ENCODE data around the gene KDM4C. TPM values are rescaled to one million over a fixed set of nuclear protein-coding genes. Genes with fewer than 3 reads are reported as not detected.

Gene KDM4C
- total RNA-seq, 1 donor from 2014 or later, result 11.1 TPM

DNA sequence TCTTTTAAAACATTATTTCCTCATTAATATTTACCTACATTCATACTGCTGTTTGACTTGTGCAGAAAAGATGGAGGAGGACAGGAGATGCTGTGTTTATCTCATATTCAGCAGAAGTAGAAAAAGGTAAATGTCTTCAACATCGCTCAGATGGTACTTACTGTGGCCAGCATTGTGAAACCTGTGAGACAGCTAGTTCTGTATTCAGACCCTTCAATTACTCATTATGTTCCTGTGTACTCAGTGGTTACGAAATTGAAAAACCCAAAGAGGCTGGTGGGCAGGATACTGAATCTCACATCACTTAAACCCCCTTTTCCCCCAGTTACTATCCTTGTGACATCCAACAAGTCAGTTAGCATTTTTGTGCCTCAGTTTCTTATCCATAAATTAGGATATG is 216.0 kb downstream of the KDM4C start:
- no peak overlapping the region for H3K4me3 ChIP-seq
- no peaks in the 10 kb centered on the region for H4K20me1 ChIP-seq (ENCODE audit: low read depth)
- no peaks in the 10 kb centered on the region for H3F3A ChIP-seq (ENCODE audit: low read depth)
- Mint-ChIP-seq H3K27ac (no peak overlapping the region), H3K27me3 (ENCODE audit: insufficient read depth, low read depth) (no peaks in the 10 kb centered on the region), H3K4me1 (peaks cover 12% of the 10 kb centered on the region), H3K36me3 (no peaks in the 10 kb centered on the region), H3K4me3 (no peak overlapping the region), H3K9me3 (no peaks in the 10 kb centered on the region)
- H3K36me3 ChIP-seq, result no peaks in the 10 kb centered on the region
- no peak overlapping the region for H3K4me2 ChIP-seq
- H2AFZ ChIP-seq (replicated peaks), result no peak overlapping the region
- H3K27ac ChIP-seq, result no peak overlapping the region
- TF ChIP-seq, protein P1, sequence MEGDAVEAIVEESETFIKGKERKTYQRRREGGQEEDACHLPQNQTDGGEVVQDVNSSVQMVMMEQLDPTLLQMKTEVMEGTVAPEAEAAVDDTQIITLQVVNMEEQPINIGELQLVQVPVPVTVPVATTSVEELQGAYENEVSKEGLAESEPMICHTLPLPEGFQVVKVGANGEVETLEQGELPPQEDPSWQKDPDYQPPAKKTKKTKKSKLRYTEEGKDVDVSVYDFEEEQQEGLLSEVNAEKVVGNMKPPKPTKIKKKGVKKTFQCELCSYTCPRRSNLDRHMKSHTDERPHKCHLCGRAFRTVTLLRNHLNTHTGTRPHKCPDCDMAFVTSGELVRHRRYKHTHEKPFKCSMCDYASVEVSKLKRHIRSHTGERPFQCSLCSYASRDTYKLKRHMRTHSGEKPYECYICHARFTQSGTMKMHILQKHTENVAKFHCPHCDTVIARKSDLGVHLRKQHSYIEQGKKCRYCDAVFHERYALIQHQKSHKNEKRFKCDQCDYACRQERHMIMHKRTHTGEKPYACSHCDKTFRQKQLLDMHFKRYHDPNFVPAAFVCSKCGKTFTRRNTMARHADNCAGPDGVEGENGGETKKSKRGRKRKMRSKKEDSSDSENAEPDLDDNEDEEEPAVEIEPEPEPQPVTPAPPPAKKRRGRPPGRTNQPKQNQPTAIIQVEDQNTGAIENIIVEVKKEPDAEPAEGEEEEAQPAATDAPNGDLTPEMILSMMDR (IDR thresholded peaks at IDR 0.05), result no peak
- TF ChIP-seq EZH2phosphoT487 (IDR thresholded peaks at IDR 0.05) (no peak), EZH2 (IDR thresholded peaks at IDR 0.05) (no peak)
- no peaks in the 10 kb centered on the region for H3K4me1 ChIP-seq
- no peaks in the 10 kb centered on the region for H3K9me3 ChIP-seq (ENCODE audit: low read depth)
- H3K9ac ChIP-seq, result no peak overlapping the region
- no peaks in the 10 kb centered on the region for H3K27me3 ChIP-seq
- H3K79me2 ChIP-seq (ENCODE audit: low read depth), result no peaks in the 10 kb centered on the region
- no peak for DNase-seq (ENCODE audit: low spot score)

DNA sequence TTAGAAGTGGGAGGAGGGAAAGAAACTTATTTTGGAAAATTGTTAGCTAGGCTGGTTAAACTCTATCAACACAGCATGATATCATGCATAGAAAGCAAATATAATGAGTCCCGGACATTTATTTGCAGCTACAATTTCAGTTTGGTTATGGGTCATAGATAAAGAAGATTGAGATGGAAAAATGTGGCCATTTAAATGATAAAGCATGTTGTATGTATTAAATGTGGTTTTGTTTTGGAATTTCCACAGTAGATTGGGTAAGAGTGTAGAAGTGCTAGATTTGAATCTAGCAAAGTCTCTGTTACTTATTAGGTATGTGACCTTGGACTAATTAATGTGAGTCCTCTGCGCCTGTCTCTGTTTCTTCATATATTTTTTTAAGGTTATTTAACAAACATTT is 217.4 kb downstream of the KDM4C start:
- no peak overlapping the region for H3K4me2 ChIP-seq
- H3K4me3 Mint-ChIP-seq, result no peak overlapping the region
- H3K27me3 Mint-ChIP-seq (ENCODE audit: insufficient read depth, low read depth), result no peaks in the 10 kb centered on the region
- H3K36me3 Mint-ChIP-seq, result no peaks in the 10 kb centered on the region
- H3K9me3 Mint-ChIP-seq, result no peaks in the 10 kb centered on the region
- no peak overlapping the region for H3K9ac ChIP-seq
- no peaks in the 10 kb centered on the region for H3K9me3 ChIP-seq (ENCODE audit: low read depth)
- no peak overlapping the region for H3K27ac Mint-ChIP-seq
- H3K27me3 ChIP-seq, result no peaks in the 10 kb centered on the region
- no peak overlapping the region for H2AFZ ChIP-seq (replicated peaks)
- no peaks in the 10 kb centered on the region for H3F3A ChIP-seq (ENCODE audit: low read depth)
- peaks cover 12% of the 10 kb centered on the region for H3K4me1 Mint-ChIP-seq
- no peak for DNase-seq (ENCODE audit: low spot score)
- H3K79me2 ChIP-seq (ENCODE audit: low read depth), result no peaks in the 10 kb centered on the region
- no peak overlapping the region for H3K4me3 ChIP-seq
- no peaks in the 10 kb centered on the region for H3K4me1 ChIP-seq
- TF ChIP-seq EZH2 (IDR thresholded peaks at IDR 0.05), result no peak
- TF ChIP-seq, protein P1 (IDR thresholded peaks at IDR 0.05), result no peak
- TF ChIP-seq EZH2phosphoT487 (IDR thresholded peaks at IDR 0.05), result no peak
- H3K36me3 ChIP-seq, result no peaks in the 10 kb centered on the region
- no peak overlapping the region for H3K27ac ChIP-seq
- no peaks in the 10 kb centered on the region for H4K20me1 ChIP-seq (ENCODE audit: low read depth)

DNA sequence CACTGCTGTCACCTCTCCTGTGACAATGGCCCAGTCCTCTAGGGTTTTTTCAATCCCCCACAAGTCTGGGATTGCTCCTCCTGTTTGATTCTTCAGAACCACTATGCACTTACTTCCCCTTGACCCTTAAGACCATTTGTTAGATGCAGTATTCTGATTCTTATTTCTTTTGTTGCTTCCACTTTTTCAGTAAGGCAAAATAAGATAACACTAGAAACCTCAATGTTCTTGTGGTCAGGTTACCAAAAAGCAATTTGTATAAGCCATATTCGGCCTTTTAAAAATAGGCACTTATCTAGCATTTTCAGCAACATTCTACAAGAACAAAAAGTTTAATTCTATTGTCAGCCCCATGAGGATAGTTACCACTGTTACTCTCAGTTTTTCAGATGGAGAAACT is 220.0 kb downstream of the KDM4C start:
- no peak for DNase-seq (ENCODE audit: low spot score)
- H4K20me1 ChIP-seq (ENCODE audit: low read depth), result no peaks in the 10 kb centered on the region
- TF ChIP-seq EZH2phosphoT487 (IDR thresholded peaks at IDR 0.05), result no peak
- H3K9ac ChIP-seq, result no peak overlapping the region
- no peaks in the 10 kb centered on the region for H3K79me2 ChIP-seq (ENCODE audit: low read depth)
- no peaks in the 10 kb centered on the region for H3K27me3 Mint-ChIP-seq (ENCODE audit: insufficient read depth, low read depth)
- H3K4me3 ChIP-seq, result no peak overlapping the region
- no peak overlapping the region for H3K4me3 Mint-ChIP-seq
- H3K9me3 Mint-ChIP-seq, result no peaks in the 10 kb centered on the region
- no peaks in the 10 kb centered on the region for H3K9me3 ChIP-seq (ENCODE audit: low read depth)
- no peak overlapping the region for H2AFZ ChIP-seq (replicated peaks)
- H3F3A ChIP-seq (ENCODE audit: low read depth), result no peaks in the 10 kb centered on the region
- no peaks in the 10 kb centered on the region for H3K4me1 ChIP-seq
- no peaks in the 10 kb centered on the region for H3K36me3 ChIP-seq
- H3K36me3 Mint-ChIP-seq, result no peaks in the 10 kb centered on the region
- no peak overlapping the region for H3K27ac Mint-ChIP-seq
- no peak overlapping the region for H3K27ac ChIP-seq
- H3K4me1 Mint-ChIP-seq, result peaks cover 12% of the 10 kb centered on the region
- H3K27me3 ChIP-seq, result no peaks in the 10 kb centered on the region
- H3K4me2 ChIP-seq, result no peak overlapping the region

DNA sequence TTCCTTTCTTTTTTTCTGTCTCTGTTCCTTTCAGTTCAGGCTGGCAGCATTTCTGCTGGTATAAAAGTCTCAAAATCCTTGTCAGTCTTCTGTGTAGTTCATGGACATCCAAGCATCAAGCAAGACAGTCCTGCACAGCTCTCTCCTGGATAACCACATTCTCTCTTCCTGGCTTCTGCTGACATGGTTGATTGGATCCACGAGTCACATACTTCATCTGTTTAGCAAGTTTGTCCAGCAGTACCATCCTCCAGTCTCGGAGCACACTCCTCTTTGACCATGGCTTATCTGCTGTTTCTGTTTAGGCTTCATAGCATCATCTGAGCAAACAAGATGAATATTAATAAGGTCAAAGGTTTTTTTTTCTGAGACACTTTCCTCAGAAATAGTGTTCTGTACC is 220.8 kb downstream of the KDM4C start:
- no peak overlapping the region for H3K4me3 Mint-ChIP-seq

More for the DNA sequence above, 220.8 kb downstream of the KDM4C start:
- TF ChIP-seq, protein P1 (IDR thresholded peaks at IDR 0.05), result no peak
- TF ChIP-seq EZH2 (IDR thresholded peaks at IDR 0.05), result no peak
- no peak for TF ChIP-seq EZH2phosphoT487 (IDR thresholded peaks at IDR 0.05)
- Histone ChIP-seq H3K9me3 (ENCODE audit: low read depth) (no peaks in the 10 kb centered on the region), H3K9ac (no peak overlapping the region), H3K4me2 (no peak overlapping the region), H3K27ac (no peak overlapping the region), H2AFZ (replicated peaks) (no peak overlapping the region), H3K27me3 (no peaks in the 10 kb centered on the region), H3F3A (ENCODE audit: low read depth) (no peaks in the 10 kb centered on the region), H4K20me1 (ENCODE audit: low read depth) (no peaks in the 10 kb centered on the region), H3K36me3 (no peaks in the 10 kb centered on the region), H3K79me2 (ENCODE audit: low read depth) (no peaks in the 10 kb centered on the region), H3K4me1 (no peaks in the 10 kb centered on the region), H3K4me3 (no peak overlapping the region)
- peaks cover 1% of the 10 kb centered on the region for H3K36me3 Mint-ChIP-seq
- H3K4me1 Mint-ChIP-seq, result peaks cover 12% of the 10 kb centered on the region
- no peaks in the 10 kb centered on the region for H3K9me3 Mint-ChIP-seq
- no peaks in the 10 kb centered on the region for H3K27me3 Mint-ChIP-seq (ENCODE audit: insufficient read depth, low read depth)
- H3K27ac Mint-ChIP-seq, result no peak overlapping the region
- DNase-seq (ENCODE audit: low spot score), result no peak

Data from neural progenitor cell (in vitro differentiated cells).